ENCODE measurements around the gene FAM163A.

DNA sequence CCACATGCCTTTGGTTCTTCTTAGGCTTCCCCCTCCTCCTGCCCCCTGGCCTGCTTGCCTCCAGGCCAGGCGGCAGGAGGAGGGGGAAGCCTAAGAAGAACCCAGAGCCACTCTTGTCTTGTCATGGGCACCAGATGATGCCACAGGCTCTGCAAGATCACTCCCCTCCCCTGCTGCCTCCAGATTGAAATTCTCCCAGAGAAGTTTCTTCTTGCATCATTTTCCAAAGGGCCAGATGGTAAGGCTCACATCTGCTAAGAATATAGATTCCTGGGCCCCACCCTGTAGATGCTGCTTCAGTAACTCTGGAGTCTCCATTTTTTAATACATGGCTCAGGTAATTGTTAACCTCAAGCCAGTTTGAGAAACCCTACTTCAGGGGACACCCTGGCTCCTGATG is 60.8 kb downstream of the FAM163A start:
- TF ChIP-seq, protein P1, sequence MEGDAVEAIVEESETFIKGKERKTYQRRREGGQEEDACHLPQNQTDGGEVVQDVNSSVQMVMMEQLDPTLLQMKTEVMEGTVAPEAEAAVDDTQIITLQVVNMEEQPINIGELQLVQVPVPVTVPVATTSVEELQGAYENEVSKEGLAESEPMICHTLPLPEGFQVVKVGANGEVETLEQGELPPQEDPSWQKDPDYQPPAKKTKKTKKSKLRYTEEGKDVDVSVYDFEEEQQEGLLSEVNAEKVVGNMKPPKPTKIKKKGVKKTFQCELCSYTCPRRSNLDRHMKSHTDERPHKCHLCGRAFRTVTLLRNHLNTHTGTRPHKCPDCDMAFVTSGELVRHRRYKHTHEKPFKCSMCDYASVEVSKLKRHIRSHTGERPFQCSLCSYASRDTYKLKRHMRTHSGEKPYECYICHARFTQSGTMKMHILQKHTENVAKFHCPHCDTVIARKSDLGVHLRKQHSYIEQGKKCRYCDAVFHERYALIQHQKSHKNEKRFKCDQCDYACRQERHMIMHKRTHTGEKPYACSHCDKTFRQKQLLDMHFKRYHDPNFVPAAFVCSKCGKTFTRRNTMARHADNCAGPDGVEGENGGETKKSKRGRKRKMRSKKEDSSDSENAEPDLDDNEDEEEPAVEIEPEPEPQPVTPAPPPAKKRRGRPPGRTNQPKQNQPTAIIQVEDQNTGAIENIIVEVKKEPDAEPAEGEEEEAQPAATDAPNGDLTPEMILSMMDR (IDR thresholded peaks at IDR 0.05) = no peak
- TF ChIP-seq POLR2A (IDR thresholded peaks at IDR 0.05) (no peak), EP300 (IDR thresholded peaks at IDR 0.05) (no peak)

Measured in tibial nerve (tissue), 4 donors.